Endothelial cell of umbilical vein (primary cell): Measurements from ENCODE around the gene OXLD1. TPM values are rescaled to one million over a fixed set of nuclear protein-coding genes. Genes with fewer than 3 reads are reported as not detected.

Source experiments
- BruUV-seq: library from RNA; stranded (reverse); fragments of 400-500 nt; replicated peaks from 2 replicates; lab custom pipeline; 2021; lab: Mats Ljungman, UMichigan
- CTCF ChIA-PET: fragments of 300-600, 350-600 bp; sonication (Branson Sonifier 250); formaldehyde crosslinking; loops from one replicate; lab custom pipeline; 2021; ENCODE audit warnings: antibody characterized with exemption, inconsistent platforms; lab: Charles Lee
- POLR2A ChIA-PET: fragments of 300-600, 350-600 bp; sonication (Branson Sonifier 250); formaldehyde crosslinking; loops from one replicate; lab custom pipeline; 2021; ENCODE audit warnings: antibody characterized with exemption, inconsistent platforms; lab: Charles Lee
- DNase-seq: peaks from one replicate; pipeline ENCODE4 v3.0.0-alpha.2; 2011; ENCODE audit warnings: low read depth, low spot score
- FAIRE-seq: peaks from 2 replicates; lab custom pipeline; 2011; peaks lifted over from hg19 to GRCh38; lab: Jason Lieb, UNC
- H2AFZ ChIP-seq: 2 replicates; pipeline ENCODE4 v1.6.0; 2012; ENCODE audit warnings: low read depth, low read length, control low read depth, inconsistent platforms
- H3K27ac ChIP-seq: 2 replicates; pipeline ENCODE4 v1.5.1; 2011; ENCODE audit warnings: low read depth, mild to moderate bottlenecking, control low read depth, low read length, moderate library complexity; ENCODE audit not compliant: insufficient read depth
- H3K27me3 ChIP-seq, 2 experiments: 2 replicates each; pipeline versions ENCODE4 v1.6.0 to v1.6.1; 2011; ENCODE audit warnings: low read length in 2 of 2, mixed read lengths in 1 of 2; ENCODE audit not compliant: control insufficient read depth in 2 of 2, insufficient read depth in 2 of 2
- H3K36me3 ChIP-seq, 2 experiments: 2 replicates in 1 of 2; 3 replicates in 1 of 2; pipeline ENCODE4 v1.5.1; 2011; ENCODE audit warnings: low read length in 2 of 2, mild to moderate bottlenecking in 1 of 2, moderate library complexity in 1 of 2; ENCODE audit not compliant: control insufficient read depth in 2 of 2, insufficient read depth in 2 of 2; ENCODE audit errors: extremely low read depth in 1 of 2
- H3K4me1 ChIP-seq: 3 replicates; pipeline ENCODE4 v1.5.1; 2011; ENCODE audit warnings: mild to moderate bottlenecking, low read length; ENCODE audit not compliant: control insufficient read depth, insufficient read depth; ENCODE audit errors: extremely low read depth
- H3K4me2 ChIP-seq: 2 replicates; pipeline ENCODE4 v1.6.1; 2011; ENCODE audit warnings: low read length, control low read depth, mixed read lengths; ENCODE audit not compliant: insufficient read depth
- H3K4me3 ChIP-seq, 3 experiments: fragments of 200-600 bp in 1 of 3; sonication (generic), shearing (Covaris generic) in 1 of 3; replicated peaks in 1 of 3; 2 replicates each; pipeline ENCODE4 v1.5.1; 2011 to 2016; ENCODE audit warnings: control low read depth in 3 of 3, low read length in 3 of 3, mild to moderate bottlenecking in 2 of 3, inconsistent platforms in 1 of 3, low read depth in 1 of 3, moderate library complexity in 1 of 3; ENCODE audit not compliant: insufficient read depth in 1 of 3
- H3K79me2 ChIP-seq: 2 replicates; pipeline ENCODE4 v1.6.0; 2012; ENCODE audit warnings: low read length, inconsistent platforms; ENCODE audit not compliant: control insufficient read depth, insufficient read depth
- H3K9ac ChIP-seq: replicated peaks from 2 replicates; pipeline ENCODE3; 2011; ENCODE audit warnings: low read length, control low read depth; ENCODE audit not compliant: insufficient read depth; ENCODE audit errors: extremely low read depth
- H3K9me1 ChIP-seq: replicated peaks from 3 replicates; pipeline ENCODE4 v1.6.0; 2011; ENCODE audit warnings: mild to moderate bottlenecking, low read length; ENCODE audit not compliant: control insufficient read depth, insufficient read depth; ENCODE audit errors: extremely low read depth
- H3K9me3 ChIP-seq: replicated peaks from 2 replicates; pipeline ENCODE4 v1.5.1; 2012; ENCODE audit warnings: low read length, inconsistent platforms; ENCODE audit not compliant: control insufficient read depth, insufficient read depth
- H4K20me1 ChIP-seq: replicated peaks from 2 replicates; pipeline ENCODE3; 2011; ENCODE audit warnings: mild to moderate bottlenecking, low read length; ENCODE audit not compliant: control insufficient read depth, insufficient read depth; ENCODE audit errors: extremely low read depth
- CTCF ChIP-seq, 2 donors: IDR thresholded peaks; 1 replicate in 1 of 2; 2 replicates in 1 of 2; pipeline ENCODE4 v1.5.1; 2011; ENCODE audit warnings: low read length in 2 of 2, mild to moderate bottlenecking in 2 of 2, moderate library complexity in 2 of 2, control low read depth in 1 of 2, inconsistent platforms in 1 of 2, low read depth in 1 of 2; ENCODE audit not compliant: insufficient read depth in 1 of 2; ENCODE audit errors: extremely low read depth in 1 of 2
- EZH2 ChIP-seq: IDR thresholded peaks from 2 replicates; pipeline ENCODE4 v1.6.1; 2012; ENCODE audit warnings: borderline replicate concordance, low read depth, mild to moderate bottlenecking, moderate library complexity, low read length, inconsistent platforms; ENCODE audit not compliant: severe bottlenecking
- FOS ChIP-seq: IDR thresholded peaks from 2 replicates; pipeline ENCODE4 v1.6.1; 2011; ENCODE audit warnings: mild to moderate bottlenecking, low read length, moderate library complexity, borderline replicate concordance; ENCODE audit not compliant: insufficient read depth
- GATA2 ChIP-seq: IDR thresholded peaks from 2 replicates; pipeline ENCODE4 v1.7.0; 2011; ENCODE audit warnings: low read depth, mild to moderate bottlenecking, moderate library complexity, mixed read lengths, low read length; ENCODE audit not compliant: insufficient read length, insufficient read depth
- JUN ChIP-seq: IDR thresholded peaks from 2 replicates; pipeline ENCODE4 v1.6.1; 2011; ENCODE audit warnings: borderline replicate concordance, low read depth; ENCODE audit not compliant: insufficient read length, insufficient read depth
- MAX ChIP-seq: IDR thresholded peaks from 2 replicates; pipeline ENCODE4 v1.6.1; 2011; ENCODE audit not compliant: insufficient read depth, insufficient read length
- MYC ChIP-seq: IDR thresholded peaks from one replicate; pipeline ENCODE4 v1.6.1; 2011; ENCODE audit warnings: mild to moderate bottlenecking, low read depth, low read length
- POLR2A ChIP-seq: IDR thresholded peaks from 2 replicates; pipeline ENCODE4 v1.6.1; 2012; ENCODE audit warnings: low read depth, mild to moderate bottlenecking, control low read depth, low read length
- POLR2AphosphoS5 ChIP-seq: IDR thresholded peaks from 2 replicates; pipeline ENCODE4 v1.6.1; 2012; ENCODE audit warnings: low read depth, mild to moderate bottlenecking, control low read depth, low read length, moderate library complexity; ENCODE audit not compliant: insufficient read depth
- dilution Hi-C: fragments of 300-500 bp; cut with MboI; formaldehyde crosslinking; loops from one replicate; pipeline ENCODE4 v1.15.0; 2019; ENCODE audit warnings: low sequenced_read_pairs; ENCODE audit not compliant: extremely low pct_ligation_motif_present
- intact Hi-C: fragments of 100-400 bp; cut with micrococcal nuclease; formaldehyde crosslinking; loops from one replicate; pipeline ENCODE4 v1.10.0; 2022
- polyA plus RNA-seq, 4 experiments: library from polyadenylated mRNA; depleted of rRNA in 3 of 4; stranded (reverse) in 3 of 4; unstranded in 1 of 4; fragments of >200 nt; gene quantifications; 2 replicates each; pipeline versions ENCODE4 v1.2.1 to v1.2.3, GENCODE V29; 2011 to 2012; ENCODE audit warnings: missing spikeins in 1 of 4
- total RNA-seq: library from RNA; stranded (reverse); gene quantifications from 2 replicates; pipeline ENCODE4 v1.2.3, GENCODE V29; 2021

OXLD1 gene
- total and polyA plus RNA-seq, 2 donors (not counting 3 experiments of a cell fraction or from before 2014, with no cell fraction given), result 20.1 to 35.2 TPM

- peaks cover 21 to 89% of the 10 kb centered on the region in 2 experiments for H3K36me3 ChIP-seq
Measured at GRCh38 chr17:81693509-81694210, 27.3 kb upstream of the OXLD1 start.

More at GRCh38 chr17:81693509-81694210, 27.3 kb upstream of the OXLD1 start:
- Histone ChIP-seq H3K9me1 (no peaks in the 10 kb centered on the region), H2AFZ (no peak overlapping the region), H3K4me2 (no peak overlapping the region), H3K27ac (no peak overlapping the region), H3K27me3 (no peaks in the 10 kb centered on the region), H3K4me3 (no peak overlapping the region), H3K9ac (no peak overlapping the region), H3K4me1 (no peaks in the 10 kb centered on the region), H3K9me3 (no peaks in the 10 kb centered on the region), H4K20me1 (no peaks in the 10 kb centered on the region), H3K79me2 (peaks cover 45% of the 10 kb centered on the region)
- FAIRE-seq (no peak), DNase-seq (no peak)
- POLR2A ChIA-PET, result interaction anchor here (0.6 to 1.5 kb wide), 2 partner anchors 10 to 25 kb away, joined by 3 to 4 read pairs; partner anchors contain the start of genes ARL16 and HGS
- CTCF ChIA-PET, result interaction anchor here (1.0 kb wide), 1 partner anchor 8 kb away, joined by 3 read pairs; no protein-coding TSS in a partner anchor
- BruUV-seq, result no TSS peak
- TF ChIP-seq GATA2 (no peak), CTCF (IDR thresholded peaks at IDR 0.05; ENCODE audit: extremely low read depth in 1 of 2, insufficient read depth in 1 of 2, low read depth in 1 of 2, low read length in 2 of 2) (no peak), MAX (no peak), EZH2 (no peak), POLR2AphosphoS5 (no peak), POLR2A (no peak), JUN (no peak), FOS (no peak), MYC (no peak)
- intact Hi-C loops (no loop called here), dilution Hi-C loops (no loop called here)
